ENCODE results near the gene NCR2.
"Not testable (repeated sequence)": the region's sequence is repeated elsewhere in the genome, so short reads cannot be mapped to it uniquely, and the experiment has no call there.

The NCR2 gene

GRCh38 chr6:41335296-41335695 is at the start of gene NCR2:
TSS of gene NCR2 (plus strand) at chr6:41335608. CDS start at chr6:41335877, 269 bp downstream.
- no peak for DNase-seq

- DNase-seq: no peak
Measured at GRCh38 chr6:41286544-41287346, 48.7 kb upstream of the NCR2 start, which contains the start of gene TREM1. TSS of gene TREM1 (minus strand) at chr6:41286682. CDS start at chr6:41286655, 27 bp downstream.

GRCh38 chr6:41288030-41288753 is 47.2 kb upstream of the NCR2 start:
- no peak for DNase-seq

GRCh38 chr6:41288754-41289129 is 46.7 kb upstream of the NCR2 start:
- DNase-seq: no peak

- DNase-seq: no peak
Measured at GRCh38 chr6:41289815-41290214, 45.6 kb upstream of the NCR2 start.

GRCh38 chr6:41291717-41292116 is 43.7 kb upstream of the NCR2 start:
- no peak for DNase-seq

GRCh38 chr6:41294214-41294872 is 41.1 kb upstream of the NCR2 start:
- no peak for DNase-seq

- DNase-seq: not testable (repeated sequence)
Measured at GRCh38 chr6:41297248-41297647, 38.2 kb upstream of the NCR2 start.

- DNase-seq: no peak
Measured at GRCh38 chr6:41298785-41299502, 36.5 kb upstream of the NCR2 start.

- DNase-seq: no peak
Measured at GRCh38 chr6:41302638-41303037, 32.8 kb upstream of the NCR2 start.

- no peak for DNase-seq
Measured at GRCh38 chr6:41306187-41306854, 29.1 kb upstream of the NCR2 start.

- DNase-seq: no peak
Measured at GRCh38 chr6:41315203-41315602, 20.2 kb upstream of the NCR2 start.

GRCh38 chr6:41315943-41316620 is 19.3 kb upstream of the NCR2 start:
- no peak for DNase-seq

- no peak for DNase-seq
Measured at GRCh38 chr6:41318261-41318653, 17.2 kb upstream of the NCR2 start.

- peak; percentile 84 for DNase-seq
Measured at GRCh38 chr6:41318654-41319565, 16.5 kb upstream of the NCR2 start.

- DNase-seq: no peak
Measured at GRCh38 chr6:41321183-41321582, 14.2 kb upstream of the NCR2 start.

GRCh38 chr6:41325446-41326066 is 9.9 kb upstream of the NCR2 start:
- no peak for DNase-seq

- DNase-seq: no peak
Measured at GRCh38 chr6:41326092-41326491, 9.3 kb upstream of the NCR2 start.

- no peak for DNase-seq
Measured at GRCh38 chr6:41327177-41327576, 8.2 kb upstream of the NCR2 start.
